Peyer's patch (tissue), 4 donors: Measurements from ENCODE around the gene HSD17B8.
"Not testable (repeated sequence)": the region's sequence is repeated elsewhere in the genome, so short reads cannot be mapped to it uniquely, and the experiment has no call there.

Experiments used
- CTCF ChIP-seq, 6 experiments: fragments of 450-650 bp in 4 of 6; fragments of 200-600 bp in 2 of 6; sonication (generic) in 1 of 6; IDR thresholded peaks; one replicate each; pipeline ENCODE4 v1.5.1; 2017 to 2019; ENCODE audit warnings: antibody characterized with exemption in 6 of 6, mild to moderate bottlenecking in 3 of 6, moderate library complexity in 1 of 6
- POLR2A ChIP-seq, 2 donors: fragments of 450-650 bp; IDR thresholded peaks; one replicate each; pipeline ENCODE4 v1.5.1; 2017; ENCODE audit warnings: antibody characterized with exemption in 2 of 2, mild to moderate bottlenecking in 2 of 2, moderate library complexity in 2 of 2

DNA sequence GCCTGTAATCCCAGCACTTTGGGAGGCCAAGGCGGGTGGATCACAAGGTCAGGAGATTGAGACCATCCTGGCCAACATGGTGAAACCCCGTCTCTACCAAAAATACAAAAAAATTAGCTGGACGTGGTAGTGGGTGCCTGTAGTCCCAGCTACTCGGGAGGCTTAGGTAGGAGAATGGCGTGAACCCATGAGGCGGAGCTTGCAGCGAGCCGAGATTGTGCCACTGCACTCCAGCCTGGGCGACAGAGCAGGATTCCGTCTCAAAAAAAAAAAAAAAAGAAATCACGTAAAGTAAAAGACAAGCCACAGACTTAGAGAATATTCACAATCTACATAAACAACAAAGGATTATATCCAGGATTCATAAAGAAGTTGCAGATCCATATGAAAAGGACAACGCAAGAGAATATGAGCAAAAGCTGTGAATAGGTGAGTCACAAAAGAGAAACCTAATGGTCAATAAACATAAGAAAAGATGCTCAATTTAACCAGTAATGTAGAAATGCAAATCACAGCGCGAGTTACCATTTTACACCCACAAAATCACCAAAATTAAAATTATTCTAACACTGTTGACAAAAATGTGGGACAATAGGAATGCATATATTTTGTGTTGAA is 22.2 kb downstream of the HSD17B8 start:
- not testable (repeated sequence) for TF ChIP-seq CTCF, POLR2A (IDR thresholded peaks at IDR 0.05)
